IPS-11a (cell line): ENCODE data around the gene HOXA9.

Experiments
- H3K4me3 ChIP-seq: one replicate; pipeline ENCODE4 v1.5.1; 2013; ENCODE audit warnings: low read depth, low read length, control low read depth

Gene HOXA9

GRCh38 chr7:27188386-27189294, 23.3 kb upstream of the HOXA9 start:
- no peak overlapping the region for H3K4me3 ChIP-seq

GRCh38 chr7:27187475-27188385, 22.4 kb upstream of the HOXA9 start:
- no peak overlapping the region for H3K4me3 ChIP-seq

GRCh38 chr7:27186668-27187474, 21.5 kb upstream of the HOXA9 start:
- no peak overlapping the region for H3K4me3 ChIP-seq

- H3K4me3 ChIP-seq, result no peak overlapping the region
These were observed 20.7 kb upstream of the HOXA9 start for GRCh38 chr7:27185854-27186667.

DNA sequence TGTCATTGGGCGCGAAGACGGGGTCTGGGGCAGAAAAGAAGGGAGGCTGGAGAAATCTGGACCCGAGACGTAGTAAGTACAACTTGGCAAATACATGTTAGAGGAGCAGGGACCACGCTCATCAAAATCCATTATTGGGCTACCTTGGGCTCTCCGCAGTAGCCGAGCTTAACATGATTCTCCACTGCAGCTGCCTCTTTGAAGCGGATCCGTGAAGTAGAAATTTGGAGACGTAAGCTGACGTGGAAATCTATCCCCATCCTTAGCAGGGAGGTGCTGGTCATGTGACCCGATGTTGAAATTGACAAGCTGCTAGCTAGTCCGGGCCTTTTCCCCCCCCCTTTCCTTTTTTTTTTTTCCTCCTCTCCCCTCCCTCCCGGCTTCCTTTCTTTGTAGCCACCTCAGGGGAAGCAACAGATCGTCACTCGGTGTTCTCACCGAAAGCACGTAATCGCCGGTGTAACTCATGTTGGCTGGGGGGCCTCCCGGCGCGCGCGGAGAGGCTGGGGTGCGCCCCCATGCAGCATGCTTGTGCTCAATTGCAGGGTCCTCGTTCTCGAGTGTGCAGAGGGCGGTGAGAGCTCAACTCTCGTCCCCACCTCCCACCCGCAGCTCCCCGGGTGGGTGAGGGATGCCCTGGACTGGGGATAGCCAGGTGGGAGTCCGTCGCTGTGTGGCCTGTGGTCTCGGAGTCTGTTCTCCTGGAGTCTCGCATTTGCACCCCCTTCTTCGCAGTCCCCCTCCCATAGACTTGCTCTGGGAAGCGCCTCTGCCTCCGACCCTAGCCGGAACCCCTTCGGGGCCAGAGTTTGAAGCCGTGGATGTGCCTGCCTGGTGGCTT, 19.9 kb upstream of the HOXA9 start, which contains the start of gene HOXA11:
HOXA11 (minus strand) TSS at position 220 of the 841 bp plus-strand sequence; CDS start at position 132, 88 bp downstream.
- no peak within 1 kb of the TSS for H3K4me3 ChIP-seq

GRCh38 chr7:27184337-27185012, 19.1 kb upstream of the HOXA9 start:
- H3K4me3 ChIP-seq, result no peak overlapping the region

DNA sequence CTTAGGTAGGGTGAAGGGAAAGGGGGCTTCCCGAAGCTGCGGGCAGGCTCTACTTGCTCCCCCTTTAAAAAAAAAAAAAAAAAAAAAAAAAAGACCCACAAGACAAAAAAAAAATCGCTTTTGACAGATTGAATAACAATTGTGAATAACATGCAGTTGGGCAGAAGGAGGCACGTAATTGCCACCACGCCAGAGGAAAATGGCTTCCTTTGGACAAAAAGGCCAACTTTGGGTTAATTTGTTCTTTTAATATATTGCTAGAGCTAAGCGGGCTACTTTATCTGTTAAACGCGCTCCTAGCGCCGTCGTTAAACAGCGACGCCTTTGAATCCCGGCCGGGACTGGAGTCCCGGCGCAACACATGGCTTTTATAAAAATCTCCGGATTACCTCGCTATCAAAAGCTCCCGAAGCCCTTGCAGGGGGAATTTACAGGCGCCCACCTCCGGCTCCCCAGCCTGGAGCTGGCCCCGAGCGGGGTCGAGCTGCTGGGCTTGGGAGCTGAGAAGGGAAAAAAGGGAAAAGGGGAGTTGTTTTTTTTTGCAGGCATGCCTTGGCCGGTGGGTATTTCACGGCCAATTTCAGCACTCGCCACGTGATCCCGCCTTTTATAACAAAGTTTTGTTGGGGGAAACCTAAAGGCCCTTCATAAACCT, 18.5 kb upstream of the HOXA9 start:
- no peak overlapping the region for H3K4me3 ChIP-seq

- no peak overlapping the region for H3K4me3 ChIP-seq
These were observed 17.7 kb upstream of the HOXA9 start for GRCh38 chr7:27182861-27183681.

GRCh38 chr7:27182285-27182841, 17.0 kb upstream of the HOXA9 start:
- H3K4me3 ChIP-seq, result no peak overlapping the region

- H3K4me3 ChIP-seq, result no peak overlapping the region
These were observed 16.5 kb upstream of the HOXA9 start for GRCh38 chr7:27181795-27182275.

GRCh38 chr7:27180431-27181420, 15.4 kb upstream of the HOXA9 start:
- H3K4me3 ChIP-seq, result no peak overlapping the region

DNA sequence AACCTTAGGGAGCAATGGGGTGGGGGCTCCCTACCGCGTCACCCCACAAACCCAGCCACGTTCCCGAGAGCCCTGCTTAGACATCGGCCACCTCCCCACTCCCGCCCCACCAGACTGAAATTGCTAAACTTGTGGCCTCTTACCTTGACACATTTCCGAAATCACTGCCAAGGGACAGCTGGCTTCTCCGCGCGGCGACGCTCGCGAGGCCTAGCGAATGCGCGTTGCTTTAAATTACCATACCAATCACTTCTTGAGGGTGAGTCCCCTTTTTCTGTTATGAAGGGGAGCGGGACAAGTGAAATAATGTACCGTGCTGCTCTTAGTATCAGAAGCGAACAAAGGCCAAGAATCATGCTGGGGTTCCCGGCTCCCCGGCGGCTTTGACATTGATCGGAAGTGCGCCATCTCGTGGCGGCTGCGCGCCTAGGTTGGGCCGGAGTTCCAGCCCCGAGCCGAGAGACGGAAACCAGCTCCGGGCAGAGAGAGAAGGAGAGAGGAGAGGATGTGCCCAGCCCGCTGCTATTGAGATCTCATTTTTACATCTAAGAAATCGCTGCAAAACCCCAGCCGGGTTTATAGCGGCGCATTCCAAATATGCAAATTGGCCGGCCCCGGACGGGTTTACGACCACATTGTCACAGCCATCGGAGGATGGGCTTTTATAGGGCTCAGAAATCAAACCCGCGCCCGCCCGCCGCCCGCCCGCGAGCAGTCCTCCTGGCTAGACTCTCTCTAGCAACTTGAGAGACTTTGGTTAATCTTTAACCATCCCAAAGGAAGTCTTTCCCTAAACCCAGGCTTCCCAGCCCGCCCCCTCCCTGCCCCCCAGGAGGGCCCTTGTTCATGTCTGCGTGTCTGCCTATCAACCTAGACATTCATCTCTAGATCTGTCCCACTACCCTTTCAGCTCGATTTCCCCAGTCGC, 14.4 kb upstream of the HOXA9 start:
- H3K4me3 ChIP-seq, result no peak overlapping the region

GRCh38 chr7:27179030-27179429, 13.7 kb upstream of the HOXA9 start:
- no peak overlapping the region for H3K4me3 ChIP-seq

GRCh38 chr7:27178366-27178765, 13.0 kb upstream of the HOXA9 start:
- no peak overlapping the region for H3K4me3 ChIP-seq
